Activated CD8-positive, alpha-beta memory T cell treated with anti-CD3 and anti-CD28 coated beads, Interleukin-2, amount 50 U/mL, for 24 hours (primary cell): ENCODE measurements around the gene SPATA17.

ENCODE experiments used
- DNase-seq: peaks from one replicate; pipeline ENCODE4 v3.0.0-alpha.2; 2020; ENCODE audit errors: extremely low read depth

SPATA17 gene

GRCh38 chr1:217847643-217848042, 216.5 kb downstream of the SPATA17 start:
- DNase-seq = no peak

- DNase-seq = no peak
Observed at GRCh38 chr1:217856342-217857034, 225.3 kb downstream of the SPATA17 start.

DNA sequence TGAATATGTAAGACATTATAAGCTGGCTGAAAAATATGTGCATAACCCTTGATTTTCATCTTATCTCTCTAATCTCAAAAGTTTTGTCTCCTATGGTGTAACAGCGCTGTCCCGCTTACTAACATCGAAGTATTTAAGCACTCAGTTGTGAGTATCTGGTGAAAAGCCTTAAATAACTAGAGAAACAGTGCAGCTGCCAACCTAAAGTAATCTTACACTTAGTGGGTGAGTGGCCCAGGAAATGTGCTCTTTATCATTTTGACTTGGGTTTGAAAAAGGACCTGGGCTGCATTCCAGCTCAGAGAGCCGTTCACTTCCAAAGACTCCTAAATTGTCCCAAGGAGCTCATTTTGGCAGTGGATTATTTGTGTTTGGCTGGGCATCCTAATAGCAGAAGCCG, 225.9 kb downstream of the SPATA17 start:
- no peak for DNase-seq

GRCh38 chr1:217861658-217862057, 230.5 kb downstream of the SPATA17 start:
- DNase-seq = no peak

DNA sequence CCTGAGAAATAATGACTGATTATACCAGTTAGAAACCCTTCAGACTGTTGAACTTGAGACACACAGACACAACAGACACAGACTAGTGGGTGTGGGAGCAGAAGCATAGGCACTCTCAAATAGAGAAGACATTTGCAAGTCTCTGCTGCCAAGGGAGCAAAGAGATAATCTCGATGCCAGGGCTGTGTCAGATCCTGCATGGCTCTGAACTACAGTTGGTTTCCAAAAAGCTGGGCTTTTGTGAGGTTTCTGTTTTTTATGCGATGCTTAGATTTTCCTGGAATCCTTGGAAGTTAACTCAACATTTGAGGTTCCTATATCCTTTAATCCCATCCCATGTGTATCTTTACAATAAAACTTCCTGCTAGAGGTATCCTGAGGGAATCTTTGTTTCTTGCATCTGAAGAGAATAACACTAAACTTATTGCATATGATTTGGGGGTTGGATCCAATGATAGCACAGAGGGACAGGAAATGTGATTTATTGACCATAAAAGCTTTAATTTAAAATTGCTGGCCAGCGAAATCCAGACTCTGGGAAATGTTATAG, 236.4 kb downstream of the SPATA17 start:
- no peak for DNase-seq

DNA sequence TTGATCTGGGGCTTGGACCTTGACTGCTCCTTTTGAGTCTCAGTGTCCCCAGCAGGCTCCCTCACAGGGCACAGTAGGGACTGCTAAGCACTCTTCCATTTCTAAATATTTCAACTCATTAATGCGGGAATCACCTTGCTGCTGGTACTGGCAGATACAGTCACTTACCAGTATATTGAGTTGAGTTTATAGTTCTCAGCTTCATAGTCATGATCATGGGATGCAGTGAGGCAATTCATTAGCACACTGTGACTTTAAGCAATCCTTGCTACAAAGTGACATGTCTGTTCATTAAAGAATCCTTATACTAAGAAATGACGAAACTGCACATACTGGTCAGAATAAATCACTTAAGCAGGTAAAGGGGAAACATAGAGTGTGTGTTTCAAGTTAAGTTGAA, 240.8 kb downstream of the SPATA17 start:
- DNase-seq = no peak

- no peak for DNase-seq
Observed at GRCh38 chr1:217875229-217875628, 244.1 kb downstream of the SPATA17 start.

DNA sequence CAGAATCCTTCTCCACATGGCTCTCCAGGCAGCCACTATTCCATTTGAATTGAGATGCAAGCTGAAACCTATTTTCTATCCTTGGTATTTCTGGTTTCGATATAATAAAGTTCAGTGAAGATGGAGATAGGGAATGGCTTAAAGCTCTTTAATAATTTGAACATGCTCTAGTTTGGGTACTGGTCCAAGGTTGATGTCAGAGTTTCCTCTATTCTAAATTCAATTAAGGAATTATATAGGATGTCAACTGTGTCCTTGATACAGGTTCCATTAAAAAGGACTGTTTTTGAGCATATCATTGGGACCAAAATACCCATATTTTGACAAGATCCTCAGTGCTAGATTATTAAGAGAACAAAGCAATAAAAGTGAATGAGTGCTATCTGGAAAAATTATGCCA, 245.3 kb downstream of the SPATA17 start:
- DNase-seq = no peak

- DNase-seq = no peak
Observed at GRCh38 chr1:217876896-217877295, 245.8 kb downstream of the SPATA17 start.

- DNase-seq = no peak
Observed at GRCh38 chr1:217881131-217881543, 250.0 kb downstream of the SPATA17 start.

- no peak for DNase-seq
Observed at GRCh38 chr1:217881607-217882332, 250.6 kb downstream of the SPATA17 start.

DNA sequence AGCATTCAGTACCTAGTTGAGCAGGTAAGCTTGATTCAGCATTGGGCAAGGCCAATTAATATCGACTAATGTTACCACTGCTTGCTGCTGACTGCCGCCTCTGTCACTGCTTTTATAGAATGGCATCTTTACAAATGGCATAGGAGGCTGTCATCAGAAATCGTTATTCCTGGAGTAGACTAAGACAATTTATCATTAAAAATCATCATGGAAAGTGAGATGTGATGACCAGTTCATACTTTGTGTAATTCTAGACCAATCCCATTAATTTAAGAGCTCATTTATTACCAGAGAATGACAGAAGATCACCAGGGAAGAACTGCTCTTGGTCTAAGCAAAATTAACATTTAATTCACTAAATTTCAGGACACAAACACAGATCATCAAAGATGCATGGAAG, 254.0 kb downstream of the SPATA17 start:
- no peak for DNase-seq

- DNase-seq = no peak
Observed at GRCh38 chr1:217888328-217888727, 257.2 kb downstream of the SPATA17 start.

- no peak for DNase-seq
Observed at GRCh38 chr1:217889401-217889800, 258.3 kb downstream of the SPATA17 start.

- no peak for DNase-seq
Observed at GRCh38 chr1:217891966-217892365, 260.8 kb downstream of the SPATA17 start.

DNA sequence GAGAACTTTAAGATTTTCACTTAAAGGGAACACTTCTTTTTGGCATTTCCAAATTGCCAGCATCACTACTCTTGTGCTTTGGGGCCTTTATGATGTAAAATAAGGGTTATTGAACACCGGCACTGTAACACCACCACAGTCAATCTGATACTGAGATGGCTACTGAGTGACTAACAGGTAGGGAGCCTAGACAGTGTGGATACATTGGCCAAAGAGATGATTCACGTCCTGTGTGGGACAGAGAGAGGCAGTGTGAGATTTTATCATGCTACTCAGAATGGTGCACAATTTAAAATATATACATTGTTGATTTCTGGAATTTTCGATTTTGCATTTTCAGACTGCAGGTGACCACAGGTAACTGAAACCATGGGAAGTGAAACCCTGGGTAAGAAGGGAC, 261.6 kb downstream of the SPATA17 start:
- DNase-seq = no peak

DNA sequence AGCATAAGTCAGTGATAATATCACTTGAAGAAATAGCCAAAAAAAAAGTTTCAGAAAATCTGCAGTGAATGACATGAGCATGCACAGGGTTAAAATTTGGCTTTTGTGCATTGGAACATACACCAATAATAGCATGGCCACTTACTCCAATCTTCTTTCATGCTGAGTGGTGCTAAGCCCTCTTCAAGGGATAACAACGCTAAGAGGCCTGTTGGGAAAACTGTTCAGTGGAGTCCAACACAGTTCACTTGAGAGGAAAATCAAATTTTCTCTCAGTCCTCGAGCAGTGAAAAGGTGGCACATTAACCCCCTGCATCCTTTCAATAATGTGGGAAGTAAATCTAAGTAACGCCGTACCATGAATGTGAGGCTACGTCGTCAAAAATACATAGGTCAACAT, 264.7 kb downstream of the SPATA17 start:
- DNase-seq = no peak

DNA sequence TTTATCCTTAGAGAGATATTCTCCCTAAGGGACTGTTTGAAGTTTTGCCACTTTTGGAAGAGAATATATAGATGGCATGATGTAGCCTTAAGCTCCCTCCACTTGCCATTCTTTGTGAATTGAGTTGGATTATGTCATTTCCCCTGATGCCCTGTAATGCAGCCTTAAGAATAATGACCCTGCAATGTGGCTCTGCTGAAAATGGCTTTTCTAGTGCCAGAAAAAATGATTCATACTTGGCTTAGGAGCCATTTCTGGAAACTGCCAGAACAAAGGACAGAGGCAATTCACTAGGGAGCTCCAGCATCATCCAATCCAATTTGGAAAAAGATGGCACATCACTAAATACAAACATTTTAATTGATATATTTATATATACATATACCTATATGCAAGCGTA, 265.3 kb downstream of the SPATA17 start:
- no peak for DNase-seq

GRCh38 chr1:217897100-217897499, 266.0 kb downstream of the SPATA17 start:
- no peak for DNase-seq

GRCh38 chr1:217899614-217900013, 268.5 kb downstream of the SPATA17 start:
- DNase-seq = no peak

- no peak for DNase-seq
Observed at GRCh38 chr1:217907504-217907903, 276.4 kb downstream of the SPATA17 start.

DNA sequence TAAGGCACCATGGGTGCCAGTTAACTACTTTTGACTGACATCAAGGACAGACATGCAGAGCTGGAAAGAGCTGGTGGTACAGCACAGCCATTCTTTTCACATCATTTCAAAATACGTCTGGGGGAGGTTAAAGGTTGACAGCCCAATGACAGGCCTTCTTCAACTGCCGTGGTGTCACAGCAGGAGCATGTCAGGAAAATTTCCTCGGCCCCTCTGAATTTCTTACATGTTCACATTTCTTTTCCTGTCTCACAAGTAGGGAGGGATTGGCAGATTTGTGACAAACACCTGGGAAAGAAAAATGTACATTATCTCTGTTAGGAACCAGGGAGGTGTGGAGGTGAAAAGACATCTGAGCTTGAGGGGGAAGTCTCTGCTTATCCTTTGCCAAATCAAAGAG, 279.1 kb downstream of the SPATA17 start:
- DNase-seq = no peak

GRCh38 chr1:217910791-217911320, 279.7 kb downstream of the SPATA17 start:
- DNase-seq = no peak
